GM18858 (cell line): Measurements from ENCODE around the gene GTPBP6.
"Not testable (repeated sequence)": the region's sequence is repeated elsewhere in the genome, so short reads cannot be mapped to it uniquely, and the experiment has no call there.

ENCODE experiments used
- ATAC-seq: cut with Tn5 transposase; IDR thresholded peaks from one replicate; pipeline ENCODE4 v1.9.1; 2021; ENCODE audit not compliant: unreplicated experiment

Gene GTPBP6

GRCh38 chrX:336227-336626, 17.6 kb upstream of the GTPBP6 start:
- ATAC-seq = no peak

- ATAC-seq = no peak
Observed at GRCh38 chrX:335758-336155, 17.2 kb upstream of the GTPBP6 start.

GRCh38 chrX:334971-335757, 16.6 kb upstream of the GTPBP6 start:
- ATAC-seq = no peak

GRCh38 chrX:334331-334891, 15.8 kb upstream of the GTPBP6 start:
- no peak for ATAC-seq

DNA sequence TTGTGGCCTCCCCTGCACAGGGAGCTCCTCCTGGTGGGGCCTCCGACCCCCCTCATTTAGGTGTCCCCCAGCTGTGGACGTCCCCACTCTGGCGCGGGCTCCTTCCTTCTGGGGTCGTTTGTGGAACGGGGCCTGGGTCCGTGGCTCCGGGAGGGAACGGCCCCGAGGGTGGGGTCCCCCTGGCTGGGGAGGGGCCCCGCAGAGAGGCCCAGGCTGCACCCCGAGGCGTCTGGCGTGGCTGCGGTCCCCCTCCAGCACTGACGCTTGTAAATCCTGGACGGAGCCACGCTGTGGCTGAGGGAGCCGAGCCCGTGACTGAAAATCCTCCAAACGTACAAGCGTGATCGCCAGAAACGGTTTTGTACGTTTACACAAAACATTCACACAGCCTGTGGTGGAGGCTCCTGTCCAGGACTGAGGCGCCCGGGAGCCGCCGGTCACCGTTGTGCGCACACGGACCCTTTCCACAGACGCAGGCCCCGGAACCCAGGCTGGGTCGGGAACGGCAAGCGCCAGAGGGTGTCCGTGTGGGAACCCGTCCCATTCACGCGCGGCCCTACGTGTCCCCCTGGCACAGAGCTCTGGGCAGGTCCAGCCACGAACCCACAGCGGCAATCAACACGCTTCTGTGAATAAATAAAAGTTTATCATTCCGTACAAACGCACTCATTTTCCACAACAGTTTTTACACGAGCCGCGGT, 15.2 kb upstream of the GTPBP6 start:
- ATAC-seq = no peak

DNA sequence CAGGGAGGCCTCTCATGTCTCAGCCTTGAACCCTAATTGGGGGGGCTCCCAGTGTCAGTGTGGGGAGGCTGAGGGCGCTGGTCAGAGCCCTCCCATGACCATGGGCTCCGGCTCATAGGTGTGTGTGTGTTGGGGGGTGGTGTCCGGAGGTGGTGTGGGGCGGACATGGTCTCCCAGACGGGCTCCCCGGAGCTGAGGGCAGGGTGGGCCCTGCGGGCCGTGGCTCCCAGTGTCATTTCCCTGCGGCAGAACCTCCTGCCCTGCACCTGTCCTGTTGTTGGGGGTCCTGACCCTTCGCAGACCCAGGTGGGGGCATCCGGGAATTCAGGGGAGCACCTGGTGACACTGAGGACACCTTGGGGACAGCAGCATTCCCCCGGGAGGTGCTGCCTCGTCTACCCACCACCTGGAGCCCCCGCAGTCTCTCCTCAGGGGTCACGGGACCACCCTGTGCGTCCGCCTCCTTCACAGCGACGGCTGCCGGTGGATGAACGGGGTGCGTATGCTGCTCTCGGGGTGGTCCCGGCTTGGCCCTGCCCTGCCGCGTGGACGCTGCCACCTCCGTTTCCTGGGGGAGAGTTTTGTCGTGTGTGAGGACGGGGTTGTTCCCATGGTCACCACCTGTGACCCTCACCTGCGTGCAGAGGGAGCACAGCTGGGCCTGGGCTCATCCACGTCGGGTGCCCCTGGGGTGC, 14.5 kb upstream of the GTPBP6 start:
- no peak for ATAC-seq

DNA sequence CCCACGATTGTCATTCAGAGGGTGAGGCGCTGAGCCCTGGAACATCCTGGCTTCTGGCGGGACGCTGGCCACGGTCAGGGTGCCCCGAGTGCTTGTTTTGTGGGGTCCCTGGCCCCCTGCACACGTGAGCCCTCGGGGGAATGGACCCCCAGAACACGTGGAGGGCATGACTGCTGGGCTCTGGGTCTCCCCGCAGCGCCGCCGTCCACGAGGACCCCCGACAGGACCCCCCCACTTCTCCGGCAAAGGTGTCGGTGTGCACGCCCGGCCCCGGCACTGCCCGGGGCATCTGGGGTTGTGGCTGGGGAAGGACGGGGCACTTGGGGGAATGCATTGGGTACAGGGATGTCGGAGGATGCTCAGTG, 13.9 kb upstream of the GTPBP6 start:
- no peak for ATAC-seq

DNA sequence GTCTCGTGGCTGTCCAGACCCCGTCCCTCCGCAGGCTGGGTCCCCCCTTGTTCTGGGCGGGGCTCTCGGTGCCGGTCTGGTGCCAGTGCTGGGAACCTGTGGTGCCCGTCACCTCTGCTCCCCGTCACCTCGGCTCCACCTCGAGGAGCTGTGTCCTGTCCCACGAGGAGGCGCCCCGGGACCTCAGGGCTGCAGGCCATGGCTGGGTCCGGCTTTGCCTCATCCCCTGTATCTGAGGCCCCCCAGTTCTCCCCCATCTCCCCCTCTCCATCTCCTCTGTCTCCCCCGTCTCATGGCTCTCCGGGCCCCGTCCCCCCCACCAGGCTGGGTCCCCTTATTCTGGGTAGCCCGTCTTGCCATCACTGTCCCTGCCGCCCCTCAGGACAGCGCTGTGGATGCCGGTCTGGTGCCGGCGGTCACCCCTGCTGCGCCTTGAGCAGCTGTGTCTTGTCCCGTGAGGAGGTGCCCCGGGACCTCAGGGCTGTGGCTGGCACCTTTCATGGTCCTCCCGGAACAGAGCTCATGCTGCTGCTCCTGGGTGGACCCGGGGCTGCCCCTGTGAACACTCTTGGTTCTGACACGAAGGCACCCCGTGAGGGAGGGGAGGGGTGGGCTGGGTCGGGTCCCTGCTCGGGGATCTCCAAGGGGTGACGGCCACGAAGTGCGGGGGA, 13.4 kb upstream of the GTPBP6 start:
- ATAC-seq = no peak

GRCh38 chrX:331151-331824, 12.7 kb upstream of the GTPBP6 start:
- no peak for ATAC-seq

DNA sequence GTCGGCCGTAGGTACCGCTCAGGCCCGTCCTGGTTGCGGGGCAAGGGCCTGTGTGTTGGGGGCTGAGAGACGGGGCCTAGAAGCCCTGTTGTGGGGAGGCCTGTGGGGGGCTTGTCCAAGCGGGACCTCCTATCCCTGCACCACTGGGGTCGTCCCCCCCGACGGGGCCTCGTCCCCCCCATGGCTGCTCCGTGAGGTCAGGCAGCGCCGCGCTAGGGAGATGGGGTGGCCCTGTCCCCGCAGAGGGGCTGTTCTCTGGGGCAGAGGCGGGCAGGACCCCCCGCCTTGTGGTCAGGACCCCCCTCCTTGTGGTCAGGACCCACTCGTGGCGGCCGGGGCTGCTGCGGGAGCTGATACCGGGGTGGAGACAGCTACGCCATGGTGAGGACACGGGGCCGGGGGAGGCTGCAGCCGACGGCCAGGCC, 12.1 kb upstream of the GTPBP6 start:
- no peak for ATAC-seq

GRCh38 chrX:330141-330725, 11.6 kb upstream of the GTPBP6 start:
- not testable (repeated sequence) for ATAC-seq

GRCh38 chrX:329291-329910, 10.8 kb upstream of the GTPBP6 start:
- ATAC-seq = no peak

- ATAC-seq = no peak
Observed at GRCh38 chrX:327660-328126, 9.1 kb upstream of the GTPBP6 start.

GRCh38 chrX:324664-325063, 6.1 kb upstream of the GTPBP6 start:
- not testable (repeated sequence) for ATAC-seq

DNA sequence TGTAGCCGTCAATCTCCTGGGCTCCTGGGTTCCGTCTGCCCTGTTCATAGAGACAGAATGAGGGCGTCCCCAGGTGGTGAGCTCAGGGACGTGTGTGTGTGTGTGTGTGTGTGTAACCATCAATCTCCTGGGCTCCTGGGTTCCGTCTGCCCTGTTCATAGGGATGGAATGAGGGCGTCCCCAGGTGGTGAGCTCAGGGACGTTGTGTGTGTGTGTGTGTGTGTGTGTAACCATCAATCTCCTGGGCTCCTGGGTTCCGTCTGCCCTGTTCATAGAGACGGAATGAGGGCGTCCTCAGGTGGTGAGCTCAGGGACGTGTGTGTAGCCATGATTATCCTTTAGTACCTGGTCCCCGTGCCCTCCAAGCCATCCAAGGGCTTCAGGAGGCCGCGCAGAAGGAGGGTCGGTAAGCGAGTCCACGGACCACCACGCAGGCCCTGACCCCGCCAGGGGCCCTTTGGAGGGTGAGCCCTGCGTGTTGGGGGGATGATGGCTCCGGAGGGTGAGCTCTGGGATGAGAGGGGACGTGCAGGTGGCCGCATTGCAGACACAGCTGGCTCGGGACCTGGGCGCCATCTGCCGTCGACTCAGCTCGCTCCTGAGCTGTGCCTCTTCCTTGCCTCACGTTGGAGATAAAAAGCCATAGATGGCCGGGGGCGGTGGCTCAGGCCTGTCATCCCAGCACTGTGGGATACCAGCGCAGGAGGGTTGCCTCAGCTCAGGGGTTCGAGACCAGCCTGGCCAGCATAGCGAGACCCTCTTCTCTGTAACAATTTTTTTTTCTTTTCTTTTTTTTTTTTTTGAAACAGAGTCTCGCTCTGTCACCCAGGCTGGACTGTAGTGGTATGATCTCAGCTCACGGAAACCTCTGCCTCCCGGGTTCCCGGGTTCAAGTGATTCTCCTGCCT, 5.4 kb upstream of the GTPBP6 start:
- ATAC-seq = no peak

- no peak for ATAC-seq
Observed at GRCh38 chrX:320126-320783, 1.7 kb upstream of the GTPBP6 start.

DNA sequence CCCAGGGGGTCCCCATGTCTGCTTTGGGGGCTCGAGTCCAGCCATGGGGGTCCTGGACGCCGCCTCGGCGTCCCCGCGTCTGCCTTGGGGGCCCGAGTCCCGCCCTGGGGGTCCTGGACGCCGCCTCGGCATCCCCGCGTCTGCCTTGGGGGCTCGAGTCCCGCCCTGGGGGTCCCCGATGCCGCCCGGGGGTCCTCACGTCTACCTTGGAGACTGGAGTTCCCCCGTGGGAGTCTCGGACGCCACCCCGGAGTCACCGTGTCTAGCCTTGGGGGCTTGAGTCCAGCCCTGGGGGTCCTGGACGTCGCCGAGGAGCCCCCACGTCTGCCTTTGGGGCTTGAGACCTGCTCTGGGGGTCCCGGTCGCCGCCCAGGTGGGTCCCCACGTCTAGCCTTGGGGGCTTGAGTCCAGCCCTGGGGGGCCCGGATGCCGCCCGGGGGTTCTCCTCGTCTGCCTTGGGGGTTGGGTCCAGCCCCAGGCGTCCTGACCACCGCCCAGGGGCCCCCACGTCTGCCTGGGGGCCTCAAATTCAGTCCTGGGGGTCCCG, 1.1 kb upstream of the GTPBP6 start:
- ATAC-seq = no peak
